ENCODE measurements around the gene SLC29A1.
"Not testable (repeated sequence)": the region's sequence is repeated elsewhere in the genome, so short reads cannot be mapped to it uniquely, and the experiment has no call there.

The SLC29A1 gene

DNA sequence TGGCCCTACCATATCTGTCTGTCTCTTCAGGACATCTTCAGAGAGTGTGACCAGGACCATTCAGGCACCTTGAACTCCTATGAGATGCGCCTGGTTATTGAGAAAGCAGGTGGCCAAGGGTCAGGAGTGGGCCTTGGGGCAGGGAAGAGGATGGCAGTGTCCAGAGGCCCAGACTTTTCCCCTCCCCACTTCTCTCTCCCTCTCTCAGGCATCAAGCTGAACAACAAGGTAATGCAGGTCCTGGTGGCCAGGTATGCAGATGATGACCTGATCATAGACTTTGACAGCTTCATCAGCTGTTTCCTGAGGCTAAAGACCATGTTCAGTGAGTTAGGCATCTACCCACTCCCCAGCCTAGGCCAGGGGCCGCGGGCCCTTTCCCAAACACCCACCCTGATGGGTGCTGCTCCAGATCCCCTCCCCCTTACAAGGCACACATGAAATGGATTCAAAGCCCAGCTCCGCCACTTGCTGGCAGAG is 40.4 kb upstream of the SLC29A1 start:
- Histone ChIP-seq H3K9me3 (ENCODE audit: control insufficient read depth in 1 of 2, low read length in 2 of 2) (no peaks in the 10 kb centered on the region), H3K36me3 (ENCODE audit: control insufficient read depth in 1 of 2, insufficient read depth in 2 of 2, low read length in 2 of 2) (no peaks in the 10 kb centered on the region), H3K27ac (ENCODE audit: low read length) (no peak overlapping the region), H3K4me3 (ENCODE audit: low read depth in 1 of 2, low read length in 2 of 2) (no peak overlapping the region), H3K27me3 (ENCODE audit: low read depth, low read length) (no peaks in the 10 kb centered on the region), H3K4me1 (ENCODE audit: control insufficient read depth in 1 of 2, insufficient read depth in 2 of 2, low read length in 2 of 2) (no peaks in the 10 kb centered on the region)

DNA sequence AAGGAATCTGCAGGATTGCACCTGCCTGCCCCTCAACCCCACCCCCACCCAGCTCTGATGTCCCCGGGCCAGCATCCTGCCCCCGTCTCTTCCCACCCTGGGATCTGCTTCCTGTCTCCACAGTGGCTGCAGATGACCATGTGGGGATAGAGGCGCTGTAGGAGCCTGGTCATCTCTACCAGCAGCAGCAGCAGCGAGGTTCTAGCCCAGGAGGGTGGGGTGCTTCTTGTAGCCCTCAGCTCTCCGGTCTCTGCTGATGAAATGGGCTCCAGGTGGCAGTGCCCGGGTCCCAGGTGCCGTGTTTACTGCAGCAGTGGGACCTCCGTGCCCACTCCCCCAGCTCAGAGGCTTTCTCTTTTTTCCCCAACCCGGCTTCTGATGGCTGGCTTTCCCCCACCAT is 39.6 kb upstream of the SLC29A1 start:
- H3K36me3 ChIP-seq (ENCODE audit: control insufficient read depth in 1 of 2, insufficient read depth in 2 of 2, low read length in 2 of 2) = no peaks in the 10 kb centered on the region
- H3K27ac ChIP-seq (ENCODE audit: low read length) = no peak overlapping the region
- H3K9me3 ChIP-seq (ENCODE audit: control insufficient read depth in 1 of 2, low read length in 2 of 2) = no peaks in the 10 kb centered on the region
- H3K4me3 ChIP-seq (ENCODE audit: low read depth in 1 of 2, low read length in 2 of 2) = no peak overlapping the region
- H3K4me1 ChIP-seq (ENCODE audit: control insufficient read depth in 1 of 2, insufficient read depth in 2 of 2, low read length in 2 of 2) = no peaks in the 10 kb centered on the region
- no peaks in the 10 kb centered on the region for H3K27me3 ChIP-seq (ENCODE audit: low read depth, low read length)

DNA sequence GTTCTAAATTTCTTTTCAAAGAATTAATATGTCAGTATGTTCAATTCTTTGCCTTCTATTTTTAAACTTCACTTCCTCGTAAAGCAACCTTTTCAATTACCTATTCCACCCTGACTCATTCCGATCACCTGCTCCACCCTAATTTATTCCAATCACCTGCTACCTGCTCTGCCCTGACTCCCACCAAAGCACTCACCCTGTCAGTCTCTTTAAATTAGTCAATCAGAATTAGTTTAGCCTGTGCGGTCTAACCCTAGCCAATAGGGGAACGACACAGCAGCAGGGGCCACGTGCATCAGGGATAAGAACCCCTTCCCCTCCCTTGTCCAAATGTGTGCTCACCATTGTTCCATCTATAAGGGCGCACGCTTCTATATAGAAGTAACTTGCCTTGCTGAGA is 38.0 kb upstream of the SLC29A1 start:
- not testable (repeated sequence) for H3K9me3 ChIP-seq (ENCODE audit: control insufficient read depth in 1 of 2, low read length in 2 of 2); H3K27me3 ChIP-seq (ENCODE audit: low read depth, low read length); H3K36me3 ChIP-seq (ENCODE audit: control insufficient read depth in 1 of 2, insufficient read depth in 2 of 2, low read length in 2 of 2); H3K4me1 ChIP-seq (ENCODE audit: control insufficient read depth in 1 of 2, insufficient read depth in 2 of 2, low read length in 2 of 2); H3K4me3 ChIP-seq (ENCODE audit: low read depth in 1 of 2, low read length in 2 of 2); H3K27ac ChIP-seq (ENCODE audit: low read length)

- no peak overlapping the region for H3K4me3 ChIP-seq (ENCODE audit: low read depth in 1 of 2, low read length in 2 of 2)
- no peaks in the 10 kb centered on the region for H3K36me3 ChIP-seq (ENCODE audit: control insufficient read depth in 1 of 2, insufficient read depth in 2 of 2, low read length in 2 of 2)
- H3K27me3 ChIP-seq (ENCODE audit: low read depth, low read length) = no peaks in the 10 kb centered on the region
- no peaks in the 10 kb centered on the region for H3K9me3 ChIP-seq (ENCODE audit: control insufficient read depth in 1 of 2, low read length in 2 of 2)
- no peaks in the 10 kb centered on the region for H3K4me1 ChIP-seq (ENCODE audit: control insufficient read depth in 1 of 2, insufficient read depth in 2 of 2, low read length in 2 of 2)
- H3K27ac ChIP-seq (ENCODE audit: low read length) = no peak overlapping the region
Measured at GRCh38 chr6:44185953-44186634, 37.3 kb upstream of the SLC29A1 start.

DNA sequence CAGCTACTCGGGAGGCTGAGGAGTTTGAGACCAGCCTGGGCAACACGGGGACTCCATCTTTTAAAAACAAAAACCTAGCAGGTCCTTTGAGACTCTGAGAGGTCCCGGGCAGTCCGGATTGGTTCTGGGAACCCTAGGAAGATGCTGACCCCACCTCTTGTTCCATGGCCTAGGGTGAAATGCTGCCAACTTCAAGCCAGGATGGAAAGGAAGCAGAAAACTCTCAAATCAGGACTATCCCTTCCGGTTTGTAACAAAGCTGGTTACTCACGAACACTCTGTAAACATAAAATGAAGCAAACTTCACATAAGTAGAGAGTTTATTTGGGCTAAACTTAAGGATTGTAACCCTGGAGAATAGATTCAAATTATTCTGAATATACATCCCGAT is 36.8 kb upstream of the SLC29A1 start:
- Histone ChIP-seq H3K36me3 (ENCODE audit: control insufficient read depth in 1 of 2, insufficient read depth in 2 of 2, low read length in 2 of 2) (no peaks in the 10 kb centered on the region), H3K4me3 (ENCODE audit: low read depth in 1 of 2, low read length in 2 of 2) (no peak overlapping the region), H3K9me3 (ENCODE audit: control insufficient read depth in 1 of 2, low read length in 2 of 2) (no peaks in the 10 kb centered on the region), H3K4me1 (ENCODE audit: control insufficient read depth in 1 of 2, insufficient read depth in 2 of 2, low read length in 2 of 2) (no peaks in the 10 kb centered on the region), H3K27ac (ENCODE audit: low read length) (no peak overlapping the region), H3K27me3 (ENCODE audit: low read depth, low read length) (no peaks in the 10 kb centered on the region)

GRCh38 chr6:44188819-44189218 is 34.6 kb upstream of the SLC29A1 start:
- H3K4me3 ChIP-seq (ENCODE audit: low read depth in 1 of 2, low read length in 2 of 2) = no peak overlapping the region
- H3K36me3 ChIP-seq (ENCODE audit: control insufficient read depth in 1 of 2, insufficient read depth in 2 of 2, low read length in 2 of 2) = no peaks in the 10 kb centered on the region
- no peaks in the 10 kb centered on the region for H3K27me3 ChIP-seq (ENCODE audit: low read depth, low read length)
- H3K27ac ChIP-seq (ENCODE audit: low read length) = no peak overlapping the region
- no peaks in the 10 kb centered on the region for H3K9me3 ChIP-seq (ENCODE audit: control insufficient read depth in 1 of 2, low read length in 2 of 2)
- no peaks in the 10 kb centered on the region for H3K4me1 ChIP-seq (ENCODE audit: control insufficient read depth in 1 of 2, insufficient read depth in 2 of 2, low read length in 2 of 2)

- Histone ChIP-seq H3K36me3 (ENCODE audit: control insufficient read depth in 1 of 2, insufficient read depth in 2 of 2, low read length in 2 of 2) (no peaks in the 10 kb centered on the region), H3K9me3 (ENCODE audit: control insufficient read depth in 1 of 2, low read length in 2 of 2) (no peaks in the 10 kb centered on the region), H3K27ac (ENCODE audit: low read length) (no peak overlapping the region), H3K4me3 (ENCODE audit: low read depth in 1 of 2, low read length in 2 of 2) (no peak overlapping the region), H3K4me1 (ENCODE audit: control insufficient read depth in 1 of 2, insufficient read depth in 2 of 2, low read length in 2 of 2) (no peaks in the 10 kb centered on the region), H3K27me3 (ENCODE audit: low read depth, low read length) (no peaks in the 10 kb centered on the region)
Measured at GRCh38 chr6:44189257-44189656, 34.1 kb upstream of the SLC29A1 start.

GRCh38 chr6:44190715-44191114 is 32.7 kb upstream of the SLC29A1 start:
- Histone ChIP-seq H3K36me3 (ENCODE audit: control insufficient read depth in 1 of 2, insufficient read depth in 2 of 2, low read length in 2 of 2) (no peaks in the 10 kb centered on the region), H3K4me3 (ENCODE audit: low read depth in 1 of 2, low read length in 2 of 2) (no peak overlapping the region), H3K9me3 (ENCODE audit: control insufficient read depth in 1 of 2, low read length in 2 of 2) (no peaks in the 10 kb centered on the region), H3K27ac (ENCODE audit: low read length) (no peak overlapping the region), H3K27me3 (ENCODE audit: low read depth, low read length) (no peaks in the 10 kb centered on the region), H3K4me1 (ENCODE audit: control insufficient read depth in 1 of 2, insufficient read depth in 2 of 2, low read length in 2 of 2) (no peaks in the 10 kb centered on the region)

DNA sequence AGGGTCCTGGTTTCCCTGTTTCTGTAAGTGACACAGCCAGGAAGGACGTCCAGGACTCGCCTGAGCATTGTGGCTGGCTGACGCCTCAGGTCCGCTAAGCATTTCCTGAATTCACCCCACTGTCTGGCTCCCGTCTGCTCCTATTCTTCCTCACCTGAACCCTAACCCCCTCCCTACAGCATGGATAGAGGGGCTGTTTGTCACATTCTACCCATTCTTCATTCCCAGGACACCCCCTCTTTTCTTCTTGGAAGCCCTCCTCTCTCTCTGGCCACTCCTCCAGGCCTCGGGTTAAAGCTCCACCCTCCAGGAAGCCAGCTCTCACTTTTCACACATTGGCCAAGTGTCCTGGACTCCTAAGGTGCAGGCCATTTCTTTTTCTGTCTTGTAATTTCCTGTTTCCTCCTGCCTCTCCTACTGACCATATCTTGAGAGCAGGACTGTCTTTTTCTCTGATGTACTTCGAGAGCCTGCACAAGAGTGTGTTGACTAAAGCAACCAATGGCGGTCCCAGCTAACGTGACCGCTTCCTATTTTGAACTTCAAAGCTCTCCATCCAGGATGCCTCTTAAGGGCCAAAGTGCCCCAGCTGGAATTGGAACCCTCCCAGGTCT is 30.9 kb upstream of the SLC29A1 start:
- Histone ChIP-seq H3K27ac (ENCODE audit: low read length) (no peak overlapping the region), H3K4me3 (ENCODE audit: low read depth in 1 of 2, low read length in 2 of 2) (peak overlapping the region in 1 of 2 donors; percentile 26)

GRCh38 chr6:44193307-44193910 is 30.0 kb upstream of the SLC29A1 start:
- no peaks in the 10 kb centered on the region for H3K9me3 ChIP-seq (ENCODE audit: control insufficient read depth in 1 of 2, low read length in 2 of 2)
- no peak overlapping the region for H3K4me3 ChIP-seq (ENCODE audit: low read depth in 1 of 2, low read length in 2 of 2)
- no peaks in the 10 kb centered on the region for H3K4me1 ChIP-seq (ENCODE audit: control insufficient read depth in 1 of 2, insufficient read depth in 2 of 2, low read length in 2 of 2)
- no peak overlapping the region for H3K27ac ChIP-seq (ENCODE audit: low read length)
- H3K27me3 ChIP-seq (ENCODE audit: low read depth, low read length) = no peaks in the 10 kb centered on the region
- no peaks in the 10 kb centered on the region for H3K36me3 ChIP-seq (ENCODE audit: control insufficient read depth in 1 of 2, insufficient read depth in 2 of 2, low read length in 2 of 2)

More for the DNA sequence above, 30.9 kb upstream of the SLC29A1 start:
- H3K36me3 ChIP-seq (ENCODE audit: control insufficient read depth in 1 of 2, insufficient read depth in 2 of 2, low read length in 2 of 2) = no peaks in the 10 kb centered on the region
- H3K4me1 ChIP-seq (ENCODE audit: control insufficient read depth in 1 of 2, insufficient read depth in 2 of 2, low read length in 2 of 2) = no peaks in the 10 kb centered on the region
- H3K9me3 ChIP-seq (ENCODE audit: control insufficient read depth in 1 of 2, low read length in 2 of 2) = no peaks in the 10 kb centered on the region
- H3K27me3 ChIP-seq (ENCODE audit: low read depth, low read length) = no peaks in the 10 kb centered on the region

- Histone ChIP-seq H3K36me3 (ENCODE audit: control insufficient read depth in 1 of 2, insufficient read depth in 2 of 2, low read length in 2 of 2) (no peaks in the 10 kb centered on the region), H3K27ac (ENCODE audit: low read length) (no peak overlapping the region), H3K4me1 (ENCODE audit: control insufficient read depth in 1 of 2, insufficient read depth in 2 of 2, low read length in 2 of 2) (no peaks in the 10 kb centered on the region)
Measured at GRCh38 chr6:44194326-44194725, 29.1 kb upstream of the SLC29A1 start.

More at GRCh38 chr6:44194326-44194725, 29.1 kb upstream of the SLC29A1 start:
- Histone ChIP-seq H3K9me3 (ENCODE audit: control insufficient read depth in 1 of 2, low read length in 2 of 2) (no peaks in the 10 kb centered on the region), H3K4me3 (ENCODE audit: low read depth in 1 of 2, low read length in 2 of 2) (no peak overlapping the region), H3K27me3 (ENCODE audit: low read depth, low read length) (no peaks in the 10 kb centered on the region)
